Upper lobe of left lung (tissue), 6 donors: ENCODE results near the gene CACNB4. TPM values are rescaled to one million over a fixed set of nuclear protein-coding genes. Genes with fewer than 3 reads are reported as not detected.
"Not testable (repeated sequence)": the region's sequence is repeated elsewhere in the genome, so short reads cannot be mapped to it uniquely, and the experiment has no call there.

Experiments used
- ATAC-seq, 2 donors: fragments of 200-7000 bp; cut with Tn5 transposase; one replicate each; pipeline ENCODE4 v1.9.1; 2022; ENCODE audit warnings: mild to moderate bottlenecking in 2 of 2, moderate library complexity in 2 of 2; ENCODE audit not compliant: low FRiP score in 2 of 2
- DNase-seq, 2 donors: peaks; one replicate each; pipeline ENCODE4 v3.0.0-alpha.2; 2019 to 2020
- H3K27ac ChIP-seq, 4 donors: fragments of 200-600 bp; sonication (generic); one replicate each; pipeline ENCODE4 v1.5.1; 2016 to 2019
- H3K27me3 ChIP-seq, 4 donors: fragments of 200-600 bp; sonication (generic); one replicate each; pipeline ENCODE4 v1.5.1; 2017 to 2019
- H3K36me3 ChIP-seq, 4 donors: fragments of 200-600 bp; sonication (generic); one replicate each; pipeline ENCODE4 v1.5.1; 2016 to 2019
- H3K4me1 ChIP-seq, 4 donors: fragments of 200-600 bp; sonication (generic); one replicate each; pipeline ENCODE4 v1.5.1; 2018 to 2019
- H3K4me3 ChIP-seq, 4 donors: fragments of 200-600 bp; sonication (generic); one replicate each; pipeline ENCODE4 v1.5.1; 2017 to 2019; ENCODE audit warnings: mild to moderate bottlenecking in 2 of 4, moderate library complexity in 1 of 4
- H3K9me3 ChIP-seq, 4 donors: fragments of 200-600 bp; sonication (generic); one replicate each; pipeline ENCODE4 v1.5.1; 2018 to 2019
- CTCF ChIP-seq, 6 experiments: fragments of 450-650 bp in 4 of 6; fragments of 200-600 bp in 2 of 6; sonication (generic) in 2 of 6; IDR thresholded peaks; one replicate each; pipeline ENCODE4 v1.5.1; 2016 to 2019; ENCODE audit warnings: antibody characterized with exemption in 6 of 6
- EP300 ChIP-seq, 4 donors: sonication (generic); formaldehyde crosslinking; IDR thresholded peaks; one replicate each; pipeline ENCODE4 v1.5.1; 2017; ENCODE audit warnings: antibody characterized with exemption in 4 of 4, control low read depth in 2 of 4
- POLR2A ChIP-seq, 4 donors: fragments of 450-650 bp; IDR thresholded peaks; one replicate each; pipeline ENCODE4 v1.5.1; 2016 to 2017; ENCODE audit warnings: antibody characterized with exemption in 4 of 4, mild to moderate bottlenecking in 2 of 4
- POLR2AphosphoS5 ChIP-seq, 2 donors: sonication (generic); formaldehyde crosslinking; IDR thresholded peaks; one replicate each; pipeline ENCODE4 v1.5.1; 2017; ENCODE audit warnings: antibody characterized with exemption in 2 of 2
- WGBS, 2 donors: methylation state at CpG; one replicate each; pipeline ENCODE4 v1.1.5; 2017 to 2018; 5-methylcytosine and 5-hydroxymethylcytosine counted together
- total RNA-seq, 6 donors: library from RNA; depleted of rRNA in 4 of 6; stranded (reverse); fragments of >200 nt in 4 of 6; gene quantifications; one replicate each; pipeline versions ENCODE4 v1.1.0 to v1.2.1, GENCODE V29; 2016 to 2021
- donor health status: DM: no; HTN: no; CAD: no; lungs with moderate emphysema.
- donor health status: DM: no; HTN: yes; CAD: no; lungs with severe emphysema.

The CACNB4 gene
- total RNA-seq, 6 donors from 2014 or later = 7.7 to 21.0 (median 12.8) TPM

GRCh38 chr2:151799886-151800292 lies 299.0 kb downstream of the CACNB4 start:
- no peaks in the 10 kb centered on the region for H3K27me3 ChIP-seq
- no peaks in the 10 kb centered on the region for H3K9me3 ChIP-seq
- H3K36me3 ChIP-seq = peaks cover 0 to 42% (median 4%) of the 10 kb centered on the region in 4 donors
- DNase-seq (no peak), ATAC-seq (no peak)
- H3K4me1 ChIP-seq = no peaks in the 10 kb centered on the region
- WGBS, 2 donors = 93% methylated on average over 3 of the region's 3 CpGs
- no peak overlapping the region for H3K4me3 ChIP-seq
- TF ChIP-seq POLR2A (IDR thresholded peaks at IDR 0.05) (no peak), POLR2AphosphoS5 (IDR thresholded peaks at IDR 0.05) (no peak), EP300 (IDR thresholded peaks at IDR 0.05) (no peak), CTCF (IDR thresholded peaks at IDR 0.05) (no peak)
- H3K27ac ChIP-seq = no peak overlapping the region

GRCh38 chr2:151796774-151797173 lies 302.1 kb downstream of the CACNB4 start:
- no peak for DNase-seq
- TF ChIP-seq CTCF (IDR thresholded peaks at IDR 0.05) (no peak), POLR2AphosphoS5 (IDR thresholded peaks at IDR 0.05) (no peak), EP300 (IDR thresholded peaks at IDR 0.05) (no peak), POLR2A (IDR thresholded peaks at IDR 0.05) (no peak)
- WGBS, 2 donors = 81 to 94% methylated on average over 2 of the region's 2 CpGs
- ATAC-seq = no peak
- H3K9me3 ChIP-seq = no peaks in the 10 kb centered on the region
- no peak overlapping the region for H3K27ac ChIP-seq
- H3K36me3 ChIP-seq = peaks cover 0 to 21% (median 0%) of the 10 kb centered on the region in 4 donors
- no peak overlapping the region for H3K4me3 ChIP-seq
- no peaks in the 10 kb centered on the region for H3K4me1 ChIP-seq
- H3K27me3 ChIP-seq = no peaks in the 10 kb centered on the region

- Histone ChIP-seq H3K4me3 (no peak overlapping the region), H3K36me3 (peaks cover 0 to 16% (median 0%) of the 10 kb centered on the region in 4 donors), H3K4me1 (no peaks in the 10 kb centered on the region), H3K27ac (no peak overlapping the region), H3K27me3 (no peaks in the 10 kb centered on the region), H3K9me3 (no peaks in the 10 kb centered on the region)
- 66 to 68% methylated on average over 4 of the region's 4 CpGs for WGBS, 2 donors
- DNase-seq (no peak), ATAC-seq (no peak)
- TF ChIP-seq POLR2AphosphoS5 (IDR thresholded peaks at IDR 0.05) (no peak), EP300 (IDR thresholded peaks at IDR 0.05) (no peak), CTCF (IDR thresholded peaks at IDR 0.05) (no peak), POLR2A (IDR thresholded peaks at IDR 0.05) (no peak)
Observed at GRCh38 chr2:151795646-151796240, 303.1 kb downstream of the CACNB4 start.

DNA sequence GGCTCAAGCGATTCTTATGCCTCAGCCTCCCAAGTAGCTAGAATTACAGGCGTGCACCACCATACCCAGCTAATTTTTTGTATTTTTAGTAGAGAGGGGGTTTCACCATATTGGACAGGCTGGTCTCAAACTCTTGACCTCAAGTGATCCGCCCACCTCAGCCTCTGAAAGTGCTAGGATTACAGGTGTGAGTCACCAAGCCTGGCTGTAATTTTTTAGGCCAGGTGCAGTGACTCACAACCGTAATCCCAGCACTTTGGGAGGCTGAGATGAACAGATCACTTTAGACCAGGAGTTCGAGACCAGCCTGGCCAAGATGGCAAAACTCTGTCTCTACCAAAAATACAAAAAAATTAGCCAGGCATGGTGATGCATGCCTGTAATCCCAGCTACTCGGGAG lies 304.4 kb downstream of the CACNB4 start:
- not testable (repeated sequence) for H3K4me1 ChIP-seq, ATAC-seq, H3K27me3 ChIP-seq, H3K36me3 ChIP-seq, H3K9me3 ChIP-seq, DNase-seq, H3K27ac ChIP-seq, H3K4me3 ChIP-seq
- WGBS, 2 donors = 95 to 97% methylated on average over 6 of the region's 6 CpGs

DNA sequence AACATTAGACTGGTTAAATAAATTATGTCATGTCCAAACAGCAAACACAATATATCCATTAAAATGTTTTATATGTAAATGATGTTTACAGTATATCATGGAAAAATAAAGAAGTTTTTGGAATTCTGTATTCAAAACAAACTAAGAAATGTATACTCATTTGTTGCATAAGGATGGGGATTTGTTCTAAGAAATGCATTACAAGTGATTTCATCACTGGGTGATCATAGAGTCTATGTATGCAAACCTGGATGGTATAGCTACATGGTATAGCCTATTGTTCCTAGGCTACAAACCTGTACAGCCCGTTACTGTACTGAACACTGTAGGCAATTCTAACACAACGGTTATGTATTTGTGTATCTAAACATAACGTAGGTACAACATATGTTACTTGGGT lies 305.7 kb downstream of the CACNB4 start:
- DNase-seq = no peak
- ATAC-seq = no peak
- no peak for TF ChIP-seq POLR2AphosphoS5 (IDR thresholded peaks at IDR 0.05)
- TF ChIP-seq POLR2A (IDR thresholded peaks at IDR 0.05) = no peak
- no peak for TF ChIP-seq EP300 (IDR thresholded peaks at IDR 0.05)
- TF ChIP-seq CTCF (IDR thresholded peaks at IDR 0.05) = no peak
- Histone ChIP-seq H3K27me3 (no peaks in the 10 kb centered on the region), H3K36me3 (peaks cover 0 to 5% (median 0%) of the 10 kb centered on the region in 4 donors), H3K9me3 (no peaks in the 10 kb centered on the region), H3K4me1 (no peaks in the 10 kb centered on the region), H3K27ac (no peak overlapping the region), H3K4me3 (no peak overlapping the region)
- WGBS, 2 donors = 96 to 98% methylated on average over 3 of the region's 3 CpGs
